HCT116 (cell line): ENCODE measurements around the gene HMGN5. TPM values are rescaled to one million over a fixed set of nuclear protein-coding genes. Genes with fewer than 3 reads are reported as not detected.

Experiments
- ATAC-seq: fragments of 200-7000 bp; cut with Tn5 transposase; 2 replicates; pipeline ENCODE4 v1.9.1; 2020; ENCODE audit warnings: mild to moderate bottlenecking, moderate library complexity
- BruUV-seq: library from RNA; stranded (reverse); fragments of 400-500 nt; replicated peaks from 2 replicates; lab custom pipeline; 2021; lab: Mats Ljungman, UMichigan
- CTCF ChIA-PET: fragments of 300-600 bp; sonication (Branson Sonifier 250); formaldehyde crosslinking; loops from one replicate; lab custom pipeline; 2021; ENCODE audit warnings: antibody characterized with exemption; lab: Charles Lee
- POLR2A ChIA-PET: fragments of 300-600, 350-600 bp; sonication (Branson Sonifier 250); formaldehyde crosslinking; loops from one replicate; lab custom pipeline; 2021; ENCODE audit warnings: antibody characterized with exemption; lab: Charles Lee
- RAD21 ChIA-PET, 2 experiments: fragments of 300-600 bp; sonication (Branson Sonifier 250); formaldehyde crosslinking; loops; one replicate each; lab custom pipeline; 2023; ENCODE audit warnings: low total read pairs in 2 of 2; ENCODE audit not compliant: uncharacterized antibody in 2 of 2, unreplicated experiment in 2 of 2, low non-redundant PET in 1 of 2; lab: Charles Lee
- DNase-seq: peaks from one replicate; pipeline ENCODE4 v3.0.0-alpha.2; 2010; ENCODE audit warnings: low read depth, low spot score
- H2AFZ ChIP-seq: fragments of 200-600 bp; shearing (Covaris generic), sonication (generic); 2 replicates; pipeline ENCODE4 v1.6.1; 2017; ENCODE audit warnings: low read depth, mixed run types, mixed read lengths, antibody characterized with exemption, low read length; ENCODE audit not compliant: poor library complexity, severe bottlenecking
- H3K27ac ChIP-seq: 2 replicates; pipeline ENCODE4 v1.5.1; 2012; ENCODE audit warnings: low read depth, low read length
- H3K27me3 ChIP-seq: fragments of 200-600 bp; sonication (generic); 2 replicates; pipeline ENCODE4 v1.6.1; 2016; ENCODE audit warnings: mixed run types, low read length, mixed read lengths; ENCODE audit not compliant: insufficient read depth
- H3K36me3 ChIP-seq, 2 experiments: fragments of 200-500 bp in 1 of 2; fragments of 200-600 bp in 1 of 2; sonication (Bioruptor generic) in 1 of 2; sonication (generic) in 1 of 2; 2 replicates each; pipeline versions ENCODE4 v1.5.1 to v1.6.1; 2014 to 2016; ENCODE audit warnings: low read length in 2 of 2, inconsistent platforms in 1 of 2, mixed read lengths in 1 of 2, mixed run types in 1 of 2; ENCODE audit not compliant: insufficient read depth in 2 of 2, control insufficient read depth in 1 of 2
- H3K4me1 ChIP-seq, 2 experiments: fragments of 200-600 bp in 1 of 2; sonication (generic) in 1 of 2; 2 replicates each; pipeline versions ENCODE4 v1.5.1 to v1.6.1; 2012 to 2017; ENCODE audit warnings: low read length in 2 of 2, inconsistent platforms in 1 of 2, mild to moderate bottlenecking in 1 of 2, mixed read lengths in 1 of 2, mixed run types in 1 of 2, moderate library complexity in 1 of 2; ENCODE audit not compliant: insufficient read depth in 2 of 2, control insufficient read depth in 1 of 2
- H3K4me2 ChIP-seq: fragments of 200-600 bp; sonication (generic); 2 replicates; pipeline ENCODE4 v1.6.1; 2017; ENCODE audit warnings: mixed run types, low read length, mixed read lengths
- H3K4me3 ChIP-seq, 2 experiments: fragments of 200-600 bp in 1 of 2; sonication (generic) in 1 of 2; replicated peaks in 1 of 2; 2 replicates each; pipeline ENCODE4 v1.5.1; 2011 to 2016; ENCODE audit warnings: low read length in 2 of 2, control low read depth in 1 of 2, low read depth in 1 of 2, mild to moderate bottlenecking in 1 of 2, mixed read lengths in 1 of 2, mixed run types in 1 of 2
- H3K79me2 ChIP-seq: fragments of 200-600 bp; sonication (generic); 2 replicates; pipeline ENCODE4 v1.6.1; 2017; ENCODE audit warnings: mild to moderate bottlenecking, mixed run types, low read length, moderate library complexity, mixed read lengths; ENCODE audit not compliant: insufficient read depth
- H3K9ac ChIP-seq: fragments of 200-600 bp; sonication (generic); 2 replicates; pipeline ENCODE4 v1.6.1; 2016; ENCODE audit warnings: low read length, mixed read lengths
- H3K9me2 ChIP-seq: fragments of 200-600 bp; sonication (generic), shearing (Covaris generic); 2 replicates; pipeline ENCODE4 v1.6.1; 2017; ENCODE audit warnings: mixed run types, mild to moderate bottlenecking, moderate library complexity; ENCODE audit not compliant: insufficient read depth
- H3K9me3 ChIP-seq, 2 experiments: fragments of 200-500 bp in 1 of 2; fragments of 200-600 bp in 1 of 2; sonication (Bioruptor generic) in 1 of 2; sonication (generic) in 1 of 2; 2 replicates each; pipeline ENCODE4 v1.6.1; 2014 to 2017; ENCODE audit warnings: low read length in 2 of 2, mixed read lengths in 2 of 2, inconsistent platforms in 1 of 2, low read depth in 1 of 2, mild to moderate bottlenecking in 1 of 2, mixed run types in 1 of 2, moderate library complexity in 1 of 2; ENCODE audit not compliant: control insufficient read depth in 1 of 2, insufficient read depth in 1 of 2
- H4K20me1 ChIP-seq: fragments of 200-600 bp; sonication (generic), shearing (Covaris generic); 2 replicates; pipeline ENCODE4 v1.6.1; 2017; ENCODE audit warnings: mixed run types, mild to moderate bottlenecking, moderate library complexity; ENCODE audit not compliant: insufficient read depth
- CEBPB ChIP-seq: IDR thresholded peaks from 2 replicates; pipeline ENCODE4 v1.6.1; 2012; ENCODE audit warnings: low read depth
- EZH2 ChIP-seq: fragments of 200-600 bp; sonication (generic); IDR thresholded peaks from 2 replicates; pipeline ENCODE4 v1.6.1; 2017; ENCODE audit warnings: antibody characterized with exemption, mixed run types
- RAD21 ChIP-seq: IDR thresholded peaks from 2 replicates; pipeline ENCODE4 v1.6.1; 2012; ENCODE audit warnings: low read depth, mild to moderate bottlenecking
- REST ChIP-seq: IDR thresholded peaks from 2 replicates; pipeline ENCODE4 v1.6.1; 2012; ENCODE audit warnings: low read depth
- TCF7L2 ChIP-seq: IDR thresholded peaks from 2 replicates; pipeline ENCODE4 v1.7.0; 2011; ENCODE audit warnings: borderline replicate concordance, inconsistent platforms; ENCODE audit not compliant: insufficient read depth, insufficient read length; ENCODE audit errors: extremely low read depth
- ZNF274 ChIP-seq: fragments of 200-500 bp; sonication (Bioruptor generic); IDR thresholded peaks from 2 replicates; pipeline ENCODE4 v1.6.1; 2014; ENCODE audit warnings: mild to moderate bottlenecking, low read depth, low read length, inconsistent platforms
- intact Hi-C: fragments of 100-400 bp; cut with micrococcal nuclease; formaldehyde crosslinking; loops from 2 replicates; pipeline ENCODE4 v1.10.0; 2022
- total RNA-seq: library from RNA; stranded (reverse); gene quantifications from one replicate; pipeline ENCODE4 v1.2.1, GENCODE V29; 2021; ENCODE audit not compliant: unreplicated experiment
- TF ChIP-seq, protein P1 (sequence below): IDR thresholded peaks from 2 replicates; pipeline ENCODE4 v1.6.1; 2012
- TF ChIP-seq, protein P2 (sequence below): IDR thresholded peaks from 2 replicates; pipeline ENCODE4 v1.6.1; 2012
- TF ChIP-seq, protein P3 (sequence below): IDR thresholded peaks from 2 replicates; pipeline ENCODE4 v1.6.1; 2011; ENCODE audit warnings: mild to moderate bottlenecking, low read length, moderate library complexity; ENCODE audit not compliant: insufficient replicate concordance; ENCODE audit errors: extremely low read depth

Gene HMGN5
- total RNA-seq, 1 experiment from 2014 or later = 3.0 TPM

DNA sequence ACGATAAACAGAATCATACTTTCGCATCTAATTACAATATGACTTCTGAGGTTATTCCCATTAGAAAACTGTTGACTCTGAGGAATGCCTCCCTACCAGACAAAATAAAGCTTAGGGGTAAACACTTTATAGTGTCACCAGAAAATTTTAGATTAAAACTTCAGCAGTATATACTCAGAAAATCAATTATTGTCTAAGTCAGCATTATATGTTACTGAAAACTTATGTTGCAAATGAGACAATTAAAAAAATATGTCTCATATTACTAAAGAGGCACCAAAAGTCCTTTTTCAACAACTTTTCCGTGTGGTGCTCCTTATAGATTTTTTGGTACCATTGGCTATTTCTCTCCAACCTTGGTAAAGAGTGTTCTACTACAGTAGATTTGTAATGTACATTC, 91.4 kb downstream of the HMGN5 start:
- intact Hi-C loops = no loop called here

More for the DNA sequence above, 91.4 kb downstream of the HMGN5 start:
- BruUV-seq = no TSS peak
- TF ChIP-seq, protein P1, sequence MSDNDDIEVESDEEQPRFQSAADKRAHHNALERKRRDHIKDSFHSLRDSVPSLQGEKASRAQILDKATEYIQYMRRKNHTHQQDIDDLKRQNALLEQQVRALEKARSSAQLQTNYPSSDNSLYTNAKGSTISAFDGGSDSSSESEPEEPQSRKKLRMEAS = no peak
- TF ChIP-seq RAD21 (no peak), CEBPB (no peak), ZNF274 (no peak), REST (no peak), EZH2 (no peak), TCF7L2 (no peak)
- TF ChIP-seq, protein P2, sequence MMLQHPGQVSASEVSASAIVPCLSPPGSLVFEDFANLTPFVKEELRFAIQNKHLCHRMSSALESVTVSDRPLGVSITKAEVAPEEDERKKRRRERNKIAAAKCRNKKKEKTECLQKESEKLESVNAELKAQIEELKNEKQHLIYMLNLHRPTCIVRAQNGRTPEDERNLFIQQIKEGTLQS = no peak
- TF ChIP-seq, protein P3, sequence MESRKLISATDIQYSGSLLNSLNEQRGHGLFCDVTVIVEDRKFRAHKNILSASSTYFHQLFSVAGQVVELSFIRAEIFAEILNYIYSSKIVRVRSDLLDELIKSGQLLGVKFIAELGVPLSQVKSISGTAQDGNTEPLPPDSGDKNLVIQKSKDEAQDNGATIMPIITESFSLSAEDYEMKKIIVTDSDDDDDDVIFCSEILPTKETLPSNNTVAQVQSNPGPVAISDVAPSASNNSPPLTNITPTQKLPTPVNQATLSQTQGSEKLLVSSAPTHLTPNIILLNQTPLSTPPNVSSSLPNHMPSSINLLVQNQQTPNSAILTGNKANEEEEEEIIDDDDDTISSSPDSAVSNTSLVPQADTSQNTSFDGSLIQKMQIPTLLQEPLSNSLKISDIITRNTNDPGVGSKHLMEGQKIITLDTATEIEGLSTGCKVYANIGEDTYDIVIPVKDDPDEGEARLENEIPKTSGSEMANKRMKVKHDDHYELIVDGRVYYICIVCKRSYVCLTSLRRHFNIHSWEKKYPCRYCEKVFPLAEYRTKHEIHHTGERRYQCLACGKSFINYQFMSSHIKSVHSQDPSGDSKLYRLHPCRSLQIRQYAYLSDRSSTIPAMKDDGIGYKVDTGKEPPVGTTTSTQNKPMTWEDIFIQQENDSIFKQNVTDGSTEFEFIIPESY = no peak
- Histone ChIP-seq H3K27ac (no peak overlapping the region), H2AFZ (no peak overlapping the region), H3K9me3 (no peaks in the 10 kb centered on the region), H3K4me1 (no peaks in the 10 kb centered on the region), H3K4me2 (no peak overlapping the region), H3K9ac (no peak overlapping the region), H3K4me3 (no peak overlapping the region), H3K36me3 (no peaks in the 10 kb centered on the region; a peak in 1 of 4 replicates), H3K27me3 (no peaks in the 10 kb centered on the region), H4K20me1 (no peaks in the 10 kb centered on the region), H3K9me2 (no peaks in the 10 kb centered on the region), H3K79me2 (no peaks in the 10 kb centered on the region)
- ATAC-seq = no peak
- POLR2A ChIA-PET = no interaction called here
- CTCF ChIA-PET = no interaction called here
- RAD21 ChIA-PET = no interaction called here
- DNase-seq = no peak
